Esophagus muscularis mucosa (tissue), 4 donors: ENCODE results near the gene VMAC.

Experiments used
- CTCF ChIP-seq, 3 experiments: fragments of 200-600 bp in 2 of 3; fragments of 450-650 bp in 1 of 3; sonication (generic) in 2 of 3; IDR thresholded peaks; one replicate each; pipeline ENCODE4 v1.5.1; 2017 to 2019; ENCODE audit warnings: antibody characterized with exemption in 3 of 3, mild to moderate bottlenecking in 2 of 3, moderate library complexity in 1 of 3
- EP300 ChIP-seq: sonication (generic); formaldehyde crosslinking; IDR thresholded peaks from one replicate; pipeline ENCODE4 v1.6.1; 2017; ENCODE audit warnings: antibody characterized with exemption
- POLR2A ChIP-seq: fragments of 450-650 bp; IDR thresholded peaks from one replicate; pipeline ENCODE4 v1.6.1; 2017; ENCODE audit warnings: antibody characterized with exemption, moderate library complexity, mild to moderate bottlenecking, low read depth
- POLR2AphosphoS5 ChIP-seq, 2 donors: sonication (generic); formaldehyde crosslinking; IDR thresholded peaks; one replicate each; pipeline ENCODE4 v1.6.1; 2017; ENCODE audit warnings: antibody characterized with exemption in 2 of 2

GRCh38 chr19:5959260-5960004 is 54.8 kb downstream of the VMAC start:
- TF ChIP-seq CTCF (IDR thresholded peaks at IDR 0.05) (no peak), POLR2A (no peak), POLR2AphosphoS5 (IDR thresholded peaks at IDR 0.05) (no peak), EP300 (no peak)
